Neural crest cell (in vitro differentiated cells): ENCODE results near the gene RFC2. TPM values are rescaled to one million over a fixed set of nuclear protein-coding genes. Genes with fewer than 3 reads are reported as not detected.

Experiments used
- DNase-seq: peaks from one replicate; pipeline ENCODE4 v3.0.0; 2021; ENCODE audit warnings: low read depth, mixed read lengths, low spot score
- H3K27ac Mint-ChIP-seq: one replicate; pipeline ENCODE4 v1.8.0; 2021; ENCODE audit warnings: mild to moderate bottlenecking, mixed read lengths; ENCODE audit not compliant: unreplicated experiment
- H3K27me3 Mint-ChIP-seq: 2 replicates; pipeline ENCODE4 v1.8.0; 2021; ENCODE audit warnings: low read depth, mild to moderate bottlenecking, mixed read lengths
- H3K36me3 Mint-ChIP-seq: 2 replicates; pipeline ENCODE4 v1.8.0; 2021; ENCODE audit warnings: low read depth, mild to moderate bottlenecking, mixed read lengths
- H3K4me1 Mint-ChIP-seq: 2 replicates; pipeline ENCODE4 v1.8.0; 2021; ENCODE audit warnings: mixed read lengths
- H3K4me3 Mint-ChIP-seq: one replicate; pipeline ENCODE4 v1.8.0; 2021; ENCODE audit warnings: mild to moderate bottlenecking, mixed read lengths
- H3K9me3 Mint-ChIP-seq: 2 replicates; pipeline ENCODE4 v1.8.0; 2021; ENCODE audit warnings: mixed read lengths
- CTCF ChIP-seq: fragments of 200-600 bp; sonication (generic); conservative IDR thresholded peaks from 2 replicates; pipeline ENCODE4 v1.5.0; 2021; ENCODE audit warnings: antibody characterized with exemption, mild to moderate bottlenecking
- long read RNA-seq: library from polyadenylated mRNA; unstranded; transcript quantifications from one replicate; pipeline ENCODE4 v2.0.0, GENCODE V29; 2020
- total RNA-seq: library from RNA; stranded (reverse); gene quantifications from 2 replicates; pipeline ENCODE4 v1.2.1, GENCODE V29; 2021

RFC2 gene
- total RNA-seq: 77.0 and 80.4 TPM in 2 replicates
- long read RNA-seq, transcript RFC2-202 (10 exons, 1,576 nt): minor isoform, 9 of 171 reads
- long read RNA-seq, transcript RFC2-201 (11 exons, 1,695 nt): major isoform, 130 of 171 reads
- long read RNA-seq, transcript RFC2-213 (10 exons, 1,635 nt): minor isoform, 12 of 171 reads
- long read RNA-seq, partial matches to known transcripts: 1 of 171 reads
- long read RNA-seq, other reads (novel, unspliced or antisense): 18 of 171 reads

GRCh38 chr7:74254129-74254857 lies at the start of gene RFC2:
RFC2 (minus strand) TSS chr7:74254399; CDS start chr7:74254383, 16 bp downstream.
- no peaks in the 10 kb centered on the region for H3K27me3 Mint-ChIP-seq
- peak; percentile 50 for TF ChIP-seq CTCF

GRCh38 chr7:74302745-74303221 lies 48.6 kb upstream of the RFC2 start:
- no peak for DNase-seq
- H3K4me1 Mint-ChIP-seq: peaks cover 8% of the 10 kb centered on the region
- no peak for TF ChIP-seq CTCF
- H3K9me3 Mint-ChIP-seq: no peaks in the 10 kb centered on the region
- H3K27me3 Mint-ChIP-seq: peaks cover 16% of the 10 kb centered on the region
- no peak overlapping the region for H3K27ac Mint-ChIP-seq
- no peak overlapping the region for H3K4me3 Mint-ChIP-seq
- no peaks in the 10 kb centered on the region for H3K36me3 Mint-ChIP-seq

More at GRCh38 chr7:74254129-74254857, at the start of gene RFC2:
- Mint-ChIP-seq H3K4me3 (peak within 1 kb of the TSS; percentile 94), H3K27ac (peak within 1 kb of the TSS; percentile 94), H3K36me3 (peaks cover 12% of the 10 kb centered on the region), H3K4me1 (peaks cover 22% of the 10 kb centered on the region), H3K9me3 (no peaks in the 10 kb centered on the region)
- peak; percentile 97 for DNase-seq

GRCh38 chr7:74300926-74301325 lies 46.7 kb upstream of the RFC2 start:
- Mint-ChIP-seq H3K4me1 (no peaks in the 10 kb centered on the region), H3K27me3 (peaks cover 6% of the 10 kb centered on the region), H3K36me3 (no peaks in the 10 kb centered on the region), H3K9me3 (no peaks in the 10 kb centered on the region), H3K27ac (no peak overlapping the region), H3K4me3 (no peak overlapping the region)
- TF ChIP-seq CTCF: no peak
- DNase-seq: no peak

GRCh38 chr7:74299401-74299800 lies 45.2 kb upstream of the RFC2 start:
- peaks cover 11% of the 10 kb centered on the region for H3K27me3 Mint-ChIP-seq
- no peak for DNase-seq
- TF ChIP-seq CTCF: no peak
- H3K27ac Mint-ChIP-seq: no peak overlapping the region
- no peak overlapping the region for H3K4me3 Mint-ChIP-seq
- H3K36me3 Mint-ChIP-seq: no peaks in the 10 kb centered on the region
- no peaks in the 10 kb centered on the region for H3K9me3 Mint-ChIP-seq
- H3K4me1 Mint-ChIP-seq: peaks cover 10% of the 10 kb centered on the region

- H3K27ac Mint-ChIP-seq: no peak overlapping the region
Observed at GRCh38 chr7:74297516-74298233, 43.5 kb upstream of the RFC2 start.

More at GRCh38 chr7:74297516-74298233, 43.5 kb upstream of the RFC2 start:
- H3K4me1 Mint-ChIP-seq: peaks cover 18% of the 10 kb centered on the region
- H3K4me3 Mint-ChIP-seq: no peak overlapping the region
- peaks cover 15% of the 10 kb centered on the region for H3K27me3 Mint-ChIP-seq
- no peaks in the 10 kb centered on the region for H3K36me3 Mint-ChIP-seq
- no peak for TF ChIP-seq CTCF
- H3K9me3 Mint-ChIP-seq: no peaks in the 10 kb centered on the region
- no peak for DNase-seq
